GM19397 (cell line): ENCODE measurements around the gene NOBOX.
"Not testable (repeated sequence)": the region's sequence is repeated elsewhere in the genome, so short reads cannot be mapped to it uniquely, and the experiment has no call there.

Source experiments
- ATAC-seq: cut with Tn5 transposase; IDR thresholded peaks from one replicate; pipeline ENCODE4 v1.9.1; 2021; ENCODE audit warnings: mild to moderate bottlenecking, moderate library complexity; ENCODE audit not compliant: unreplicated experiment

The NOBOX gene

DNA sequence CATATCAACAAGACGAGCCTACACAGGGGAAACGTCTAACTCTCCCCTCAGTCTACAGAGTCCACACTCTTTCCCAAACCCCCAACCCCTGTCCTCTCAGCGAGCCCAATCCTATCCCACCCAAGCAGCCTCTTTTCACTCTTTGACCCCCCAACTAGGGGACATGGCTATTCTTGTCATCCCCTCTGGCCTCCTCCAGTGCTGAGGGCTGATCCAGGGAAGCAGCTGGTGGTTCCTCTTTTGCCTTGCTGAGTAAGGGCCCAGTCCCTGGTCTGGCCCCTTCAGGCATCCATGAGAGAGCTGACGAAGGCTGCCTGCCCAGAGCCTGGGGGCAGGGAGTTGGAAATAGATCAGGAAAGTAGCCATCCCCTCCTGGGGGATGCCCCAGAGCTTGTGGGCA, 6.4 kb downstream of the NOBOX start:
- no peak for ATAC-seq

DNA sequence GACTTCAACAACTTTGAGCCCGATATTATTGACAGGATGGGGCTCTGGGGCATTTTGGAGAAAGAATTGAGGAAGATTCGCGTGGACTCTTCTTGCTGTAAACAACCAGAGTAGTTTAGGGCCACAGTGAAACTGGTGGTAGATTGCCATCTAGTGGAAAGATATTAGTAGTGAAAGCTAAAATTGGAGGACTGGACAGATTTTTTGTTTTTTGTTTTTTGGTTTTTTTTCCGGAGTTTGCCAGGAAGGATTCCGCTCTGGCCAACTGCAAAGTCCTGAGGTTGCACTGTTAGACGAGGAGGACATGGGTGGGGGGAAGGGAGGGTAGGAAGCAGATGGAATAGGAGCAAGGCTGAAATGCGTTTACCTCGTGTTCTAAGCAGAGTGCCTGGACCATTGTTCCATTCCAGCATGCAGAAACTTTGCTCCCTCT, 11.7 kb downstream of the NOBOX start:
- ATAC-seq: no peak

DNA sequence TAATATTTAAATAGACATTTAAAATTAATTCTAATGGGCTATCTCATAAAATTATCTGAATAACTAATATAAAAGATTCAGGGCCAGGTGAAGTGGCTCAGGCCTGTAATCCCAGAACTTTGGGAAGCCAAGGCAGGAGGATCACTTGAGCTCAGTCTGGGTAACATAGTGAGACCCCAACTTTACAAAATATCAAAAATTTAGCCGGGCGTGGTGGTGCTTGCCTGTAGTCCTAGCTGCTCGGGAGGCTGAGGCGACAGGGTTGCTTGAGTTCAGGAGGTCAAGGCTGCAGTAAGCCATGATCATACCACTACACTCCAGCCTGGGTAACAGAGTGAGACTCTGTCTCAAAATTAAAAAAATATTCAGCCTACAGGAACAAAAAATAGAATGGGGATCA, 12.5 kb downstream of the NOBOX start:
- no peak for ATAC-seq

DNA sequence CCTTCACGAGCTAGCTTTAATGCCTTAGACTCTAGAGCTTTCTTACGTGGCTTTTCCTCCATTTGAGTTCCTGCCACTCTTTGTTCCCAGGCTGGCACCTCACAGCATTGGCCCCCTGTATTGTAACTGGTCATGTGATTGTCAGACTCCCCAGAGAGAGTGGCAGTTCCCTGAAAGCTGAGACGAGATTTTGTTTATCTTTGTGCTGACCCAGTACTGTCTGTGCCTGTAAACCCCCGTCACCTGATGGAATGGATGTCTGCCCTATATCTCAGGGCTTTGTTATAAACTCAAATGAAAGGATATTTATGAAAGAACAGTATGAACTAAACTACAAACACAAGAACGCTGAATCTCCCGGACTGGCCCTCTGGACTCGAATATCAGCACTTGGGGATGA, 13.0 kb downstream of the NOBOX start:
- ATAC-seq: no peak

DNA sequence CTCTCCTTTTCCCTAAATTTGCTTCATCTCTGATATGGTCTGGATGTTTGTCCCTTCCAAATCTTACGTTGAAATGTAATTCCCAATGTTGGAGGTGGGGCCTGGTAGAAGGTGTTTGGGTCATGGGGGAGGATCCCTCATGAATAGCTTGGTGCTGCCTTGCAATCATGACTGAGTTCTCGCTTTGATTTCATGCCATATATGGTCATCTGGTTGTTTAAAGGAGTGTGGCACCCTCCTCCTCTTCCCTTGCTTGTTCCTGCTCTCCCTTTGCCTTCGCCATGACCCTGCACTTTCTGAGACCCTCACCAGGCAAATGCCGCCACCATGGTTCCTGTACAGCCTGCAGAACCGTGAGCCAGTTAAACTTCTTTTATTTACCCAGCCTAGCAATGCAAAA, 14.5 kb downstream of the NOBOX start:
- no peak for ATAC-seq

DNA sequence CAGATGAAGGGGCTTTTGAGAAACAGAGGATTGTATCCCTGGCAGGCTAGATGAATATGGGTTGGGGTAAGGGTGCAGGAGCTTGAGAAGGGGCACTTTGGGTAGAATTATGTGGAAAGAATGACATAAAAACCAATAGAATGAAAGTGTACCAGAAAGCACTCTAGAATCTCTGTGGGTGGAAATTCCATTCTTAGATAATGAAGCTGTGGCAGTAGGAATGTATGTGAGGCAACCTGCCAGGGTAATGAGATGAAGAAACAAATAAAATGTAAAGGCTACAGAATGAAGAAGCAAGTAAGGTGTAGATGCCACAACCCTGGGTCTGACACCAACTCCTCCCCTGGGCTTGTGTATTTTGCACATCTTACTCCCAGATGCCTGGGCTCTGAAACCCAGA, 16.8 kb downstream of the NOBOX start:
- ATAC-seq: no peak

DNA sequence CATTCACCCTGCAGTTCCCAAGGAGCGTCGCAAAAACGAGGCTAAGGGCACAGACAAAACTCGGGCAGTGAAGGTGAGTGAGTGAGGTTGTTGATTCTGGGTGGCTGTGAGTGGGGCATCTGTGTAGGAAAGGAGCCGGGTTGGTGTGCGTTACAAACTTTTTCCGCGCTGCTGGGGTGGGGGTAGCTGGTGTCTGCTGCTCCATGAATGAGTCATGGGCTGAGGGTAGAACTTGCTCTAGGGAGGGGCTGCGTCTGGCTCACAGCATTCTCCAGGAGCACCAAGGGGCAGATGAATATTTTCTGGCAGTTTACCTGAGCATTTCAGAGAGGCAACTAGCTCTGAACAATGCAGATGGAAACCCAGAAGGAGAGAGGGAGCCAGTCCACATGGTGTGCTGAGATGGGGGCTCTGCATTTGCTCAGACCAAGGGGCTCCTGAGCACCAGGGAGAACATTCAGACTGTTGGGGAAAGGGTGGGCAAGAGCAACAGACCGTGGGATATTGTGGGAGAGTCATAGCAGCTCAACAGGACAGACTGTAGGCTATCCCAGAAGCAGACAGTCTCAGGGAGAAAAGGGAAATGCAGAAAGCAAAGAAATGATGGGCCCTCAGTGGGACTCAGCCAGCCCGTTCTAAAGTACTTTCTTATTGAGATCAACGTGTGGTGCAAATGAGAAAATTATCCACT, 18.8 kb downstream of the NOBOX start:
- no peak for ATAC-seq

DNA sequence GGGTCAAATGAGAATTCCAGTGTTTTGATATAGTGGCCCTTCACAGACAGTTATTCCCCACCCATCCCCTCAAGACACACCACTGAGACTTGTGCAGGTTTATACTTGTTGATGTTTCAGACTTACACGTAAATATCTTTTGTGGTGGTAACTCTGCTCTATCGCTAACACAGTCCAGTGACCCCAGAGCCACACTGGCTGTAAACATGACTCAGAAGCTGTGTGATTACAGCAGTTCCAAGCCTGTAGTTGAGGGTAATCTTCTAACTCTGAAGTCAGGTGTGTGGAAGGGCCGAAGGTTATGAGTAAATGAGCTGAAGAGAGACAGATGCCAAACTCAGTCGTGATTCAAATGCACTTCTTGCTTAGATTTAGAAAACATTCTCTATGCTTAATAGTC, 19.4 kb downstream of the NOBOX start:
- ATAC-seq: no peak

DNA sequence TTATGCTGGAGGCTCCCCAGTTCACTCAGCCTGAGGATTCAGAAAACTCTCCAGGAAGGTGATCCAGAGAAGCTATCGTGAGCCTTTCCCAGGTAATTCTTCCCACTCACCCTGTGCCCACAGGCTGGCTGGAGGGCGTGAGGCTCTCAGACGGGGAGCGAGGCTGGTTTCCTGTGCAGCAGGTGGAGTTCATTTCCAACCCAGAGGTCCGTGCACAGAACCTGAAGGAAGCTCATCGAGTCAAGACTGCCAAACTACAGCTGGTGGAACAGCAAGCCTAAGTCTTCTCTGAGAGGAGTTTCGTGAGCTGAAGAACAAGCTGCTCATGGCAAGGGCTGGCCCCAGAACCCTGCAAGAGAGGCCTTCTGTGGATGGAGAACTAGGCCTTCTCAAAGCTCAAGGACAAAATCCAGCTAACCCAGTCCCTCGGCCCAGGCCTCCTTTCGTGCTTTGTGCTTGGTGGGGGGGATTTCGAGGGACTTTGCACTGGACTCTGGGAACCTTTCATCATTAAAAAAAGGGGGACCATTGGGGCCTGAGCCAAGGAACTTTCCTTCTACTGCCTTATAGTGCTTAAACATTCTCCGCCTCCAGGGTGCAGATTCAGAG, 23.6 kb downstream of the NOBOX start:
- no peak for ATAC-seq

DNA sequence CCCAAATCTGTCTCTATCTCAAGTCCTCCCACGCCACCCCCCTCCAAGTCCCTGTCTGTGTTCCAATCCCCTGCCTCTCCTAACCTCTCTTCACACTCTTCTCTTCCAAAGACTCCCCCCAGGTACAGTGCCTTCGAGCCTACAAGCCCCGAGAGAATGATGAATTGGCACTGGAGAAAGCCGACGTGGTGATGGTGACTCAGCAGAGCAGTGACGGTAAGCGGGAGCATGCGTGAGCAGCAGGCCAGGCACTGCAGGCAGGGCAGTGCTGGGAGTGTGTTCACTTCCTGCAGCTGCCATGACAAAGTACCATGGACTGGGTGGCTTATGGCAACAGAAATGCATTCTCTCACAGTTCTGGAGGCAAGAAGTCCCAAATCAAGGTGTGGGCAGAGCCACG, 24.8 kb downstream of the NOBOX start:
- ATAC-seq: no peak

DNA sequence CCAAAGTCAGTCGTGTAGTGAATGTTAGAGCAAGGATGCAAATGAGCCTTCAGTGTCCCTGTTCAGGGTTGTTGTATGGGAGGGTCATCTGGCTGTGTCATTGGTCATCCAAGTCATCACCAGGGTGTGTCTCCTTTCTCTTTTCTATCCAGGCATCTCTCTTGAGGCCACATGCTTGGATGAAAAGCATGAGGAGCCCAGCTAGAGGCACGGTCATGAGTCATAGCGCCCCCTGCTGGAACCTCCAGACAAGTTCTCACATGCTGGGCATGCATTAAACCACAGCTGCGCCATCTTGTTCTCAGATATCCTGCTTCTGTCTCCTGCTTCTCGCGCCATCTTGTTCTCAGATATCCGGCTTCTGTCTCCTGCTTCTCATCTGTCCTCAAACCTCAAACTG, 34.3 kb downstream of the NOBOX start:
- not testable (repeated sequence) for ATAC-seq

DNA sequence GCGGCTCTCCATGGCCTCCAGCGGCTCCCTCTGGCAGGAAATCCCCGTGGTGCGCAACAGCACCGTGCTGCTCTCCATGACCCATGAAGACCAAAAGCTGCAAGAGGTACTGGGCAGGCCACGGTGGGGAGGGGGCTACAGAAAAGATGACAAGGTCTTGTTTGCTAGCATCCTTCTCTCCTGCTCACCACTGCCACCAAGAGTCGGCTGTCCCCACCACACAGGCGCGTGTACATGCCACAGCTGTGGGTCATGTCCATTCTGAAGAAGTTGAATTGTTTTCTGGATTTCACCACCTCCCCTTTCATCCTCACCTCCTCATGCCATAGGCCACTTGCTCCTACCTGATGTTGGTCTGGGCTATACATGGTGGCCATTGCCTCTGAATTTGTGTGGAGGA, 36.2 kb downstream of the NOBOX start:
- ATAC-seq: not testable (repeated sequence)

DNA sequence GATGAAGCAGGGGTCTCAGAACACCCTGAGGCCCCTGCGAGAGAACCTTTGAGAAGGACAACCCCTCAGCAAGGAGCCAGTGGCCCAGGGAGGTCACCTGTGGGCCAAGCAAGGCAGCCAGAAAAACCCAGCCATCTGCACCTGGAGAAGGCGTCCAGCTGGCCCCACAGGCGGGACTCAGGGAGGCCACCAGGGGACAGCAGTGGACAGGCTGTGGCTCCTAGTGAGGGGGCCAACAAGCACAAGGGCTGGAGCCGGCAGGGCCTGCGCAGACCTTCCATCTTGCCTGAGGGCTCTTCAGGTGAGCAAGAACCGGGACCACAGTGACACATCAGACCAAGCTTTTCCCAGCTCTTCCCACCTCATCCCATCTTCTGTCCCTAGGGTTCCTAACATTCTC, 38.0 kb downstream of the NOBOX start:
- ATAC-seq: not testable (repeated sequence)

DNA sequence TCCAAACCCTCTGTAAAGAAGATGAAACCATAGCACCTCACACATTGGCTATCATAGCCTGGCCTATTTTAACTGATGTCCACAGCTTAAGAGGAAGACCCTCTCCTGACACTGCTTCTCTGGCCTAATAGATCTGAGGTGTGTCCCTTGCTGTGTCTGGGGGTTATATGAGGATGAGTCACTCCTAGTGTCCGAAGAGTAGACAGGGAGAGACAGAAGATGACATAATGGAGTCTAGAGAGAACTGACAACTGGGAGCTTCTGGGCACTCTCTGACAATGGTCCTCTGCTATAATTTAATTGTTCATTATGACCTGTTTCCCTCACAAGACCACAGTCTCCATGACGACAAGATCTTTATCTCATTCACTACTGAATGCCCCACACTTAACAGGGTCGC, 41.4 kb downstream of the NOBOX start:
- ATAC-seq: not testable (repeated sequence)

DNA sequence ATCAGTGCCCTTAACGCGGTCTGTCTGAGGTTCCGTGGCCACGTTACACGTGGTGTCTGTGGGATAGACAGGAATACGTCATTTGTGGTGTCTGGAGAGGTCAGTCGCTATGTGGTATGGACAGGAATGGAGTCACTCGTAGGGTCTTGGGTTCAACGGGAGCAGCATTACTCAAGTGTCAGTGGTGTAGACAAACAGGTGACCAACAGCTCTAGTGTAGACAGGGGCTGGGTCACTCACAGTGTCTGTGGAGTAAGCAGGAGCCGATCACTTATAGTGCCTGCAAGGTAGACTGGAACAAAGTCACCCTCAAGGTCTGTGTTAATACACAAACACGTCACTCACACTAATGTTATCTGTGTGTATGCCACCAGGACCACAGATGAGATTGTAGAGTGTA, 46.6 kb downstream of the NOBOX start:
- not testable (repeated sequence) for ATAC-seq

DNA sequence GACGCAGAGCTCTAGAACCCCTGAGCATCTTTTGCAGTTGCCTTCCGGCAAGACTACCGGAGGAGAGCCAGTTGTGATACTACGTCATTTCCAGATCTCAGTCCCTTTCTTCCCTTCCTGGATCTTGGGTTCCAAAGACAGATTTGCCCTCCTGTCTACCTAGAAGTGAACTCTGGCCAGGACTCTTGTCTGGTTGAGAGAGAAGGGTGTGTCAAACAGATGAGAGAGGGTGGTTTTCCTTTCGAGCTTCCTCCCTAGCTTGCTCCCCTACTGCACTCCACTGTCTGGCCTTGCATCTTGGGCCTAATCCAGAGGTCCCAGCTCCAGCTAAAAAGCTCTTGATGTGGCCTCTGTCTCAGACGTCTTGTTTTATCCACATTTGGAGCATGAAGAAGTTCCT, 47.3 kb downstream of the NOBOX start:
- not testable (repeated sequence) for ATAC-seq

DNA sequence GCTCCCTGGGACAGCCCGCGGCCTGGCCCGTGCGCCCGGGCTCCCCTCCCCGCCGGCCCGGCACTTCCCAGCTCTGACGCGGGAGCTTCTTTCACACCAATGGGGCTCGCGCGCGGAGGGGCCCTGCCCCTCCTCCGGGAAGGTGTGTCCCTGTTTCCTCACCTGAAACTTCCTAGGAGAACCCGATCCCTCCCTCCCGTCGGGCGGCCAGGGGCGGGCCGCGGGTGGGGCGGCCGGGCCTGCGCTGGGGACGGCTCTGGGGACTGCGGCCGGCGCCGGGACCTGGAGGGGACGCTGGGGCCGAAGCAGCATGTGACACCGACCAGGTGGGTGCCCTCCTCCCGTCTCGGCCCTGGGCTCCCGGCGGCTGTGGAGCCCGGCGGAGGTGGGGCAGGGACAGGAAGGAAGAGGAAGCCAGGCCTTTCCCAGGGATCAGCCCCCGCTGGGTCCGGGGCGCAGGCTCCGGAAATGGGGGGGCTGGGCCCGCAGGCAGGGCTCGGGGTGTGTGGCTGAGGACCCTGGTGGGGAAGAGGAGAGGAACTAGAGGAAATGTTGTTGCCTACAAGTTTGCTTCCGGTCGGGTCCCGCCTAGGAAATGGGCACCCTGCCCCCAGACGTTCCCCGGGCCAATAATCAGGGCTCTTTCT, 48.2 kb downstream of the NOBOX start, which contains the start of gene ARHGEF5:
Gene ARHGEF5, plus strand, starts transcription at position 227 of the 647 bp plus-strand sequence. CDS start 7,268 bp downstream, outside the sequence.
- ATAC-seq: peak; percentile 80

DNA sequence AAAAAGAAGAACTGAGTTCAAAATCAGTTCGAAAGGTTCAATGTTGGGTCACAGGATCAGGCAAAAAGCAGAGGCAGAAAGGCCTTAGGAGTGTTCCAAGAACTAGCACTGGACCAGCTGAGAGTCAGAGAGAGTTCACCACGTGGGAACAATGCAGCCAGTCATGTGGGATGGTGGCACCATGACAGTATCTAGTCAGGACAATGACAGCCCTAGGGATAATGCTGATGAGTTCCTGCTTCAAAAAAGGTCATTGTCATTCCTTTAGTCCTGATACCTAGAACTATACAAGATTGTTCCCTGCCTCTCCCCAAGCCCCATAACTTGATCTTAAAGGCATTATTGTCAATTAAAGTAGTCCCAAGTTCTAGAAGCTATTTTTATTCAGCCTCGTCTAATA, 51.8 kb downstream of the NOBOX start:
- not testable (repeated sequence) for ATAC-seq

DNA sequence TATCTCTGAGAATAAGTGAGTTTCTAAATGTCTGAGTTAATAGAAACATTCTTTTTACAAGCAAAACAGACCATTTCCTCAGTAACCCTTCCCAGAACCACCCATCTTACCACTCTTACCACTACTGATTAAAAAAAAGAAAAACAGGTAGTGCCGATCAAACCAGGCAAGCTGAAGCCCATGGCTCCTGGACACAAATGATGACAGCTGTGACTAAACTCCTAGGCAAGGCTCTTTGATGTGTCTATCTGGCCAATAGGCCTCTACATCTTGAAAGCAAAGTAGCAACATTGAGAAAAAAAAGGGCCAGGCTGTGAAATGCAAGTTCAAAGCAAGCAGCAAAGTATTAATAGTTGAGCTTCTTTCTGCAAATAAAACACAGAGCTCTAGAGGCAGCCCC, 54.9 kb downstream of the NOBOX start:
- not testable (repeated sequence) for ATAC-seq
